IMR-90 (cell line): ENCODE data around the gene PARD3. TPM values are rescaled to one million over a fixed set of nuclear protein-coding genes. Genes with fewer than 3 reads are reported as not detected.

Experiments
- ATAC-seq: fragments of 200-7000 bp; cut with Tn5 transposase; 2 replicates; pipeline ENCODE4 v1.9.1; 2020; ENCODE audit warnings: low read depth, mild to moderate bottlenecking, moderate library complexity
- BruUV-seq: library from RNA; stranded (reverse); fragments of 400-500 nt; replicated peaks from 2 replicates; lab custom pipeline; 2021; lab: Mats Ljungman, UMichigan
- CTCF ChIA-PET: fragments of 300-600 bp; formaldehyde crosslinking; extraction: SDS; loops from one replicate; lab custom pipeline; 2021; ENCODE audit warnings: antibody characterized with exemption; lab: Yijun Ruan, JAX
- POLR2A ChIA-PET: fragments of 300-600 bp; sonication (Branson Sonifier 250); formaldehyde crosslinking; loops from one replicate; lab custom pipeline; 2022; ENCODE audit warnings: antibody characterized with exemption; ENCODE audit not compliant: unreplicated experiment; lab: Charles Lee
- DNase-seq: peaks from one replicate; pipeline ENCODE4 v3.0.0; 2013
- H2AFZ ChIP-seq: replicated peaks from 2 replicates; pipeline ENCODE3; 2013; ENCODE audit warnings: low read length, mild to moderate bottlenecking; ENCODE audit not compliant: poor library complexity
- H2AK5ac ChIP-seq: 2 replicates; pipeline ENCODE4 v1.6.1; 2013; ENCODE audit warnings: low read depth, low read length, inconsistent platforms
- H2AK9ac ChIP-seq: replicated peaks from 2 replicates; pipeline ENCODE3; 2013; ENCODE audit warnings: mild to moderate bottlenecking, low read depth, low read length, moderate library complexity; ENCODE audit not compliant: poor library complexity
- H2BK120ac ChIP-seq: 2 replicates; pipeline ENCODE4 v1.6.1; 2013; ENCODE audit warnings: low read depth, low read length, inconsistent platforms
- H2BK15ac ChIP-seq: 3 replicates; pipeline ENCODE4 v1.6.1; 2013; ENCODE audit warnings: low read depth, low read length, inconsistent platforms
- H2BK20ac ChIP-seq: 2 replicates; pipeline ENCODE4 v1.6.1; 2013; ENCODE audit warnings: low read depth, mild to moderate bottlenecking, inconsistent platforms, low read length, moderate library complexity
- H2BK5ac ChIP-seq: 2 replicates; pipeline ENCODE4 v1.6.1; 2013; ENCODE audit warnings: mild to moderate bottlenecking, low read depth, low read length, inconsistent platforms; ENCODE audit not compliant: poor library complexity, severe bottlenecking
- H3K14ac ChIP-seq: replicated peaks from 2 replicates; pipeline ENCODE4 v1.6.1; 2013; ENCODE audit warnings: low read depth, low read length, inconsistent platforms
- H3K18ac ChIP-seq: 2 replicates; pipeline ENCODE4 v1.6.1; 2013; ENCODE audit warnings: low read depth, low read length, control low read depth
- H3K23ac ChIP-seq: 2 replicates; pipeline ENCODE4 v1.6.1; 2013; ENCODE audit warnings: low read depth, low read length, inconsistent platforms
- H3K27ac ChIP-seq: 2 replicates; pipeline ENCODE4 v1.5.1; 2013; ENCODE audit warnings: mild to moderate bottlenecking, control low read depth, low read length; ENCODE audit not compliant: insufficient read depth
- H3K27me3 ChIP-seq: 2 replicates; pipeline ENCODE4 v1.6.1; 2013; ENCODE audit warnings: low read length; ENCODE audit not compliant: control insufficient read depth, insufficient read depth
- H3K36me3 ChIP-seq: 2 replicates; pipeline ENCODE4 v1.6.1; 2013; ENCODE audit warnings: low read length, mixed read lengths; ENCODE audit not compliant: control insufficient read depth, insufficient read depth
- H3K4ac ChIP-seq: 2 replicates; pipeline ENCODE4 v1.6.1; 2013; ENCODE audit warnings: low read depth, low read length, inconsistent platforms
- H3K4me1 ChIP-seq: 2 replicates; pipeline ENCODE4 v1.6.1; 2013; ENCODE audit warnings: low read length, mixed read lengths; ENCODE audit not compliant: control insufficient read depth, insufficient read depth
- H3K4me2 ChIP-seq: 2 replicates; pipeline ENCODE4 v1.6.1; 2013; ENCODE audit warnings: low read depth, mild to moderate bottlenecking, control low read depth, low read length, moderate library complexity
- H3K4me3 ChIP-seq: 2 replicates; pipeline ENCODE4 v1.5.1; 2013; ENCODE audit warnings: low read depth, mild to moderate bottlenecking, control low read depth, low read length, moderate library complexity; ENCODE audit not compliant: insufficient read depth
- H3K56ac ChIP-seq: 2 replicates; pipeline ENCODE4 v1.6.1; 2013; ENCODE audit warnings: low read length, inconsistent platforms; ENCODE audit not compliant: insufficient read depth; ENCODE audit errors: extremely low read depth
- H3K79me1 ChIP-seq, 2 experiments: 2 replicates each; pipeline ENCODE4 v1.6.1; 2013; ENCODE audit warnings: low read length in 2 of 2, inconsistent platforms in 1 of 2, low read depth in 1 of 2
- H3K9ac ChIP-seq: 2 replicates; pipeline ENCODE4 v1.6.1; 2013; ENCODE audit warnings: low read depth, low read length, control low read depth
- H3K9me1 ChIP-seq: 2 replicates; pipeline ENCODE4 v1.6.1; 2013; ENCODE audit warnings: low read length, inconsistent platforms; ENCODE audit not compliant: insufficient read depth
- H3K9me3 ChIP-seq: 2 replicates; pipeline ENCODE4 v1.6.1; 2013; ENCODE audit warnings: low read length; ENCODE audit not compliant: control insufficient read depth, insufficient read depth
- H4K20me1 ChIP-seq: 2 replicates; pipeline ENCODE4 v1.6.1; 2013; ENCODE audit warnings: low read length, inconsistent platforms; ENCODE audit not compliant: insufficient read depth
- H4K5ac ChIP-seq: 2 replicates; pipeline ENCODE4 v1.6.1; 2013; ENCODE audit warnings: mild to moderate bottlenecking, low read depth, low read length, control low read depth
- H4K8ac ChIP-seq, 2 experiments: 2 replicates each; pipeline ENCODE4 v1.6.1; 2013; ENCODE audit warnings: low read depth in 2 of 2, low read length in 2 of 2, control low read depth in 1 of 2, inconsistent platforms in 1 of 2
- H4K91ac ChIP-seq: 2 replicates; pipeline ENCODE4 v1.6.1; 2013; ENCODE audit warnings: low read depth, low read length, inconsistent platforms; ENCODE audit not compliant: insufficient read depth
- CEBPB ChIP-seq: IDR thresholded peaks from 2 replicates; pipeline ENCODE4 v1.6.1; 2012; ENCODE audit warnings: low read depth, low read length, improper control_type of control experiment
- CTCF ChIP-seq: conservative IDR thresholded peaks from 2 replicates; pipeline ENCODE4 v1.5.1; 2012; ENCODE audit warnings: mild to moderate bottlenecking, low read depth, low read length, improper control_type of control experiment
- MXI1 ChIP-seq: IDR thresholded peaks from 2 replicates; pipeline ENCODE4 v1.6.1; 2012; ENCODE audit warnings: low read depth, mild to moderate bottlenecking, low read length, moderate library complexity, borderline replicate concordance
- RAD21 ChIP-seq: IDR thresholded peaks from 2 replicates; pipeline ENCODE4 v1.6.1; 2012; ENCODE audit warnings: low read length, improper control_type of control experiment
- RFX5 ChIP-seq: IDR thresholded peaks from 2 replicates; pipeline ENCODE4 v1.8.0; 2012; ENCODE audit warnings: low read depth, mild to moderate bottlenecking, low read length, moderate library complexity
- SMC3 ChIP-seq: fragments of 150-350 bp; IDR thresholded peaks from 2 replicates; pipeline ENCODE4 v1.6.1; 2016; ENCODE audit warnings: low read depth, mild to moderate bottlenecking, antibody characterized with exemption, low read length, moderate library complexity
- USF2 ChIP-seq: fragments of 150-350 bp; IDR thresholded peaks from 2 replicates; pipeline ENCODE4 v1.6.1; 2017; ENCODE audit warnings: mild to moderate bottlenecking, antibody characterized with exemption, low read length, low read depth
- WGBS, 2 experiments: methylation state at CpG; one replicate each; pipeline versions ENCODE4 v1.1.5 to v1.1.7; 2013; ENCODE audit warnings: missing lambda C conversion rate in 2 of 2; ENCODE audit not compliant: insufficient read length in 1 of 2; ENCODE audit errors: extremely low coverage in 2 of 2; 5-methylcytosine and 5-hydroxymethylcytosine counted together
- dilution Hi-C: fragments of 300-500 bp; cut with HindIII; formaldehyde crosslinking; loops from one replicate; pipeline ENCODE4 v1.14.3; 2018; ENCODE audit warnings: low sequenced_read_pairs; ENCODE audit not compliant: unreplicated experiment
- in situ Hi-C: fragments of 300-500 bp; cut with MboI; formaldehyde crosslinking; loops from 3 replicates; pipeline ENCODE4 v1.14.3; 2019; ENCODE audit warnings: low sequenced_read_pairs, inconsistent platforms, mixed read lengths
- intact Hi-C: fragments of 100-400 bp; cut with micrococcal nuclease; formaldehyde crosslinking; loops from 2 replicates; pipeline ENCODE4 v1.10.0; 2022
- polyA plus RNA-seq, 3 experiments: library from polyadenylated mRNA; depleted of rRNA; stranded (reverse); fragments of >200 nt; gene quantifications; 2 replicates each; pipeline ENCODE4 v1.2.3, GENCODE V29; 2012; ENCODE audit warnings: low replicate concordance in 1 of 3
- total RNA-seq: library from RNA; depleted of rRNA; stranded (reverse); fragments of >200 nt; gene quantifications from 2 replicates; pipeline ENCODE4 v1.2.3, GENCODE V29; 2012

Gene PARD3
- total and polyA plus RNA-seq, 2 of the 4 experiments (the other 2 are of a cell fraction), result 14.6 to 37.5 TPM

DNA sequence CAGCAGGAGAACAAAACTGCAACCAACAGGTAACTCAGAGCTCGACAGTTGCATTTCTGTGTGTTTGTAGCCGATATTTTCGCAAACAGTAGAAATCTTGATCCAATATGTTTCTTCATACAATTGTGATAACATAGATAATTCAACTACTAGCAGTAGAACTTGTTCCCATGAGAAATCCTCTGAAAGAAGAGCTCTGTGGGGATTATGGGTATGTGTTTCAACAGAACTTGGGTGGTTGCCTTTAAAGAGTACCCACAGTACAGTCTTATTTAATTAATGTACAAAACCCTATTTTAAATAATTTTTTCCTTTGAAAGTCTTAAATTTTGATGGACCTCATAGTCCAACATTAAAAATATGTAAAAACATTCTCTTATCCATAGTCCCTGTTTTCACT lies 266.1 kb downstream of the PARD3 start:
- H4K8ac ChIP-seq, result no peak overlapping the region
- WGBS, 2 experiments, result no CpG with 5 or more reads among the region's 3 CpGs
- no peak overlapping the region for H2BK5ac ChIP-seq
- in situ Hi-C loops (no loop called here), intact Hi-C loops (no loop called here), dilution Hi-C loops (no loop called here)
- H3K4ac ChIP-seq, result peak overlapping the region; percentile 33
- no peak overlapping the region for H3K4me2 ChIP-seq
- H3K9me3 ChIP-seq, result no peaks in the 10 kb centered on the region
- H4K20me1 ChIP-seq, result no peaks in the 10 kb centered on the region
- H3K18ac ChIP-seq, result no peak overlapping the region
- peaks cover 3 to 22% of the 10 kb centered on the region in 2 experiments; a peak in 3 of 4 replicates for H3K79me1 ChIP-seq
- no peaks in the 10 kb centered on the region for H3K27me3 ChIP-seq
- no peak overlapping the region for H2AFZ ChIP-seq
- no peak overlapping the region for H4K5ac ChIP-seq
- BruUV-seq, result no TSS peak
- 0 out of 2 replicates have a peak overlapping the region, but pooled peaks have one; percentile 29 for H3K14ac ChIP-seq
- ChIA-PET POLR2A (no interaction called here), CTCF (no interaction called here)
- H3K56ac ChIP-seq, result no peak overlapping the region
- H2AK9ac ChIP-seq, result no peak overlapping the region
- 0 out of 2 replicates have a peak overlapping the region, but pooled peaks have one; percentile 19 for H2BK120ac ChIP-seq
- H2BK20ac ChIP-seq, result no peak overlapping the region
- H3K27ac ChIP-seq, result no peak overlapping the region
- ATAC-seq (no peak), DNase-seq (no peak)
- no peak overlapping the region for H4K91ac ChIP-seq
- no peaks in the 10 kb centered on the region for H3K9me1 ChIP-seq
- H3K23ac ChIP-seq, result no peak overlapping the region
- H3K36me3 ChIP-seq, result no peaks in the 10 kb centered on the region
- H3K4me3 ChIP-seq, result no peak overlapping the region
- H2BK15ac ChIP-seq, result no peak overlapping the region
- TF ChIP-seq RFX5, result no peak
- no peak for TF ChIP-seq CEBPB
- TF ChIP-seq RAD21, result no peak
- TF ChIP-seq USF2, result no peak
- no peak for TF ChIP-seq MXI1
- no peak for TF ChIP-seq CTCF
- TF ChIP-seq SMC3, result no peak
- H3K4me1 ChIP-seq, result peaks cover 3% of the 10 kb centered on the region
- no peak overlapping the region for H3K9ac ChIP-seq
- no peak overlapping the region for H2AK5ac ChIP-seq
